Activated T-helper 17 cell treated with anti-CD3 and anti-CD28 coated beads, Interleukin-2, amount 50 U/mL, for 72 hours (primary cell): ENCODE data around the gene MROH8. TPM values are rescaled to one million over a fixed set of nuclear protein-coding genes. Genes with fewer than 3 reads are reported as not detected.

Source experiments
- ATAC-seq: fragments of 150-1000 bp; cut with Tn5 transposase; replicated peaks from 2 replicates; pipeline ENCODE4 v1.10.0; 2021; ENCODE audit warnings: mild to moderate bottlenecking, moderate library complexity
- H3K27ac Mint-ChIP-seq: one replicate; pipeline ENCODE4 v1.8.0; 2022; ENCODE audit warnings: mixed read lengths
- H3K27me3 Mint-ChIP-seq: one replicate; pipeline ENCODE4 v1.8.0; 2022; ENCODE audit warnings: mixed read lengths
- H3K36me3 Mint-ChIP-seq: one replicate; pipeline ENCODE4 v1.8.0; 2022; ENCODE audit warnings: low read depth, mild to moderate bottlenecking, mixed read lengths
- H3K4me1 Mint-ChIP-seq: one replicate; pipeline ENCODE4 v1.8.0; 2022; ENCODE audit warnings: mixed read lengths
- H3K4me3 Mint-ChIP-seq: one replicate; pipeline ENCODE4 v1.8.0; 2022; ENCODE audit warnings: mild to moderate bottlenecking, mixed read lengths
- H3K9me3 Mint-ChIP-seq: one replicate; pipeline ENCODE4 v1.8.0; 2022; ENCODE audit warnings: mixed read lengths
- total RNA-seq, 2 donors: library from RNA; stranded (reverse); gene quantifications; one replicate each; pipeline ENCODE4 v1.2.3, GENCODE V29; 2022

MROH8 gene
- total RNA-seq, 2 donors from 2014 or later: 0.32 to 2.0 TPM

DNA sequence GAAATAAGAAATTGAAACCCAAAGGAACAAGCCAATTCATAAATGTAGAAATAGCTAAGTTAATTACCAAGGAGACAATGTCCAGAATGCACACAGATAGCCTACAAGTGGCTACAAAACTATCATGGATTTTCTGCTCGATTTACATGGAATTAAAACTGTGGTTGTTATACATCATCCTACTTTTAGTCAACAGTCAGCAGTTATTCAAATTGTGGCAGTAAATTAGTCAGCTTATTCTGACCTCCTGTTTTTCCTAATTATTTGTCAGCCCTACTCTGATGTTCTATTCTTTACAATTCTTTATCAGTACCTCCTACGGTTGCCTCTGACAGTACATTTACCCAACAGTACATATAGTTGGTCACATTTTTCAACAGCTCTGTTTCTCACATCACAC is 113.2 kb downstream of the MROH8 start:
- Mint-ChIP-seq H3K27me3 (no peaks in the 10 kb centered on the region), H3K9me3 (no peaks in the 10 kb centered on the region), H3K27ac (peak overlapping the region; percentile 62), H3K36me3 (peaks cover 75% of the 10 kb centered on the region), H3K4me3 (no peak overlapping the region), H3K4me1 (peaks cover 9% of the 10 kb centered on the region)
- peak; percentile 52 for ATAC-seq

DNA sequence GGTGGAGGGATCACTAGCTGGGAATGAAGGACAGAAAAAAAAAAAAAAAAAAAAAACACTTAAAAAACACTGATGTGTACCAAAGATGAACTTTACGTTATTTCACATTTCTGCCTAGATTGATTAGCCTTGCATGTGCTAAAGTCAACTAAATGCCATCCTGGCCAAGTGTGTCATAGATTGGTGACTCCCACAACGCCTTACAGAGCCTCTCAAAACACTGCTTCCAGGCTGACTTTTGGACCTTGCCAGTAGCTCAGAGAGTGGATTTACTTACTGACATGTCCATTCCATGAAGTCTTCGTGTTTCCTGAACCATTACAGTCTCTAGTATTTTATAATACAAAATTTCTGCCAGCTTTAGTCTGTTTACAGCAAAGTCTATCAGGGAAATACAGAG is 124.1 kb downstream of the MROH8 start:
- ATAC-seq: no peak
- H3K4me3 Mint-ChIP-seq: no peak overlapping the region
- H3K4me1 Mint-ChIP-seq: no peaks in the 10 kb centered on the region
- H3K36me3 Mint-ChIP-seq: peaks cover 97% of the 10 kb centered on the region
- H3K27ac Mint-ChIP-seq: no peak overlapping the region
- no peaks in the 10 kb centered on the region for H3K9me3 Mint-ChIP-seq
- H3K27me3 Mint-ChIP-seq: no peaks in the 10 kb centered on the region

- Mint-ChIP-seq H3K27me3 (no peaks in the 10 kb centered on the region), H3K27ac (no peak overlapping the region), H3K36me3 (peaks cover 100% of the 10 kb centered on the region), H3K9me3 (no peaks in the 10 kb centered on the region), H3K4me3 (no peak overlapping the region), H3K4me1 (no peaks in the 10 kb centered on the region)
- ATAC-seq: no peak
Observed at GRCh38 chr20:37053230-37053950, 126.0 kb downstream of the MROH8 start.

Other genes with a start within 250 kb of the MROH8 start
- gene SAMHD1, start 227.8 kb downstream of the MROH8 start, total RNA-seq: 100 to 1,000 TPM in 1 of 2 donors, 10 to 100 TPM in 1; 64.6 to 140 TPM
- gene RBL1, start 83.6 kb downstream of the MROH8 start, total RNA-seq: 10 to 100 TPM; 35.9 to 37.6 TPM
- 100 to 1,000 TPM; 112 to 178 TPM for gene RPN2, start 218 bp downstream of the MROH8 start, total RNA-seq
- not detected for gene GHRH, start 82.3 kb upstream of the MROH8 start, total RNA-seq
- gene MANBAL, start 110.1 kb upstream of the MROH8 start, total RNA-seq: 10 to 100 TPM; 10.5 to 14.0 TPM
- 1 to 10 TPM; 5.1 to 6.4 TPM for gene SRC, start 166.6 kb upstream of the MROH8 start, total RNA-seq